HepG2 (cell line): Measurements from ENCODE around the gene ESPNL. TPM values are rescaled to one million over a fixed set of nuclear protein-coding genes. Genes with fewer than 3 reads are reported as not detected.

ENCODE experiments used
- ATAD3A ChIP-seq: sonication (generic); formaldehyde crosslinking; IDR thresholded peaks from 2 replicates; pipeline ENCODE4 v1.4.0; 2020; ENCODE audit warnings: missing genetic modification reagents
- ATF2 ChIP-seq: sonication (generic); formaldehyde crosslinking; IDR thresholded peaks from 2 replicates; pipeline ENCODE4 v1.4.0; 2020; ENCODE audit warnings: missing genetic modification reagents
- GPN1 ChIP-seq: sonication (generic); formaldehyde crosslinking; IDR thresholded peaks from 2 replicates; pipeline ENCODE4 v1.5.1; 2020; ENCODE audit warnings: missing genetic modification reagents, borderline replicate concordance
- JUNB ChIP-seq: sonication (generic); formaldehyde crosslinking; IDR thresholded peaks from 2 replicates; pipeline ENCODE4 v1.8.0; 2022; ENCODE audit warnings: missing genetic modification reagents, mild to moderate bottlenecking, borderline replicate concordance
- PITX1 ChIP-seq: sonication (generic); formaldehyde crosslinking; IDR thresholded peaks from 2 replicates; pipeline ENCODE4 v1.5.1; 2020; ENCODE audit warnings: mild to moderate bottlenecking, missing genetic modification reagents
- SMAD3 ChIP-seq: sonication (generic); formaldehyde crosslinking; IDR thresholded peaks from 2 replicates; pipeline ENCODE4 v1.4.0; 2020; ENCODE audit warnings: missing genetic modification reagents
- ZNF143 ChIP-seq: sonication (generic); formaldehyde crosslinking; IDR thresholded peaks from 2 replicates; pipeline ENCODE4 v1.4.0; 2020; ENCODE audit warnings: missing genetic modification reagents
- ZNF230 ChIP-seq: sonication (generic); formaldehyde crosslinking; IDR thresholded peaks from 2 replicates; pipeline ENCODE4 v1.4.0; 2020; ENCODE audit warnings: mild to moderate bottlenecking, missing genetic modification reagents
- ZNF761 ChIP-seq: sonication (generic); formaldehyde crosslinking; conservative IDR thresholded peaks from 2 replicates; pipeline ENCODE4 v1.4.0; 2020; ENCODE audit warnings: mild to moderate bottlenecking, missing genetic modification reagents
- ZNF777 ChIP-seq: sonication (generic); formaldehyde crosslinking; IDR thresholded peaks from 2 replicates; pipeline ENCODE4 v1.4.0; 2020; ENCODE audit warnings: missing genetic modification reagents
- ZSCAN29 ChIP-seq: sonication (generic); formaldehyde crosslinking; conservative IDR thresholded peaks from 2 replicates; pipeline ENCODE4 v1.4.0; 2020; ENCODE audit warnings: mild to moderate bottlenecking, missing genetic modification reagents
- polyA plus RNA-seq, 8 experiments: library from polyadenylated mRNA; depleted of rRNA in 3 of 8; stranded (reverse) in 7 of 8; unstranded in 1 of 8; fragments of >200 nt; fragmentation: Illumina TruSeq in 4 of 8; extraction: Trizol in 4 of 8; gene quantifications; 2 replicates each; pipeline versions ENCODE4 v1.2.1 to v1.2.3, GENCODE V29; 2011 to 2016; ENCODE audit warnings: low read depth in 4 of 8, missing spikeins in 1 of 8, mixed read lengths in 1 of 8; ENCODE audit not compliant: insufficient read depth in 1 of 8
- total RNA-seq, 5 experiments: library from RNA; depleted of rRNA; stranded (reverse); fragments of >200 nt; fragmentation: Illumina TruSeq; extraction: Trizol; gene quantifications; 2 replicates each; pipeline ENCODE4 v1.2.3, GENCODE V29; 2016; ENCODE audit warnings: low read depth in 1 of 5
- TF ChIP-seq, protein P1 (sequence below): sonication (generic); formaldehyde crosslinking; conservative IDR thresholded peaks from 2 replicates; pipeline ENCODE4 v1.5.0; 2020; ENCODE audit warnings: missing genetic modification reagents
- TF ChIP-seq, protein P2 (sequence below), 2 experiments: sonication (generic) in 1 of 2; formaldehyde crosslinking in 1 of 2; IDR thresholded peaks; 2 replicates each; pipeline versions ENCODE4 v1.6.1 to v1.9.0; 2014 to 2022; ENCODE audit warnings: antibody characterized with exemption in 1 of 2, borderline replicate concordance in 1 of 2, inconsistent platforms in 1 of 2, low read depth in 1 of 2, missing genetic modification reagents in 1 of 2
- TF ChIP-seq, protein P3 (sequence below): sonication (generic); formaldehyde crosslinking; IDR thresholded peaks from 2 replicates; pipeline ENCODE4 v1.4.0; 2020; ENCODE audit warnings: missing genetic modification reagents, borderline replicate concordance

The ESPNL gene
- total and polyA plus RNA-seq, 2 of the 13 experiments (the other 11 are each of a cell fraction or from before 2014, with no cell fraction given) = 0.45 to 0.80 TPM

- TF ChIP-seq ZSCAN29 (CRISPR knock-in tag) = 0 out of 2 replicates have a peak, but pooled peaks have one; percentile 19
- TF ChIP-seq PITX1 (CRISPR knock-in tag) = peak; percentile 38; the same call in 1 of the 2 replicates
- 0 out of 2 replicates have a peak, but pooled peaks have one; percentile 41 for TF ChIP-seq ZNF230 (CRISPR knock-in tag)
- TF ChIP-seq, protein P1, sequence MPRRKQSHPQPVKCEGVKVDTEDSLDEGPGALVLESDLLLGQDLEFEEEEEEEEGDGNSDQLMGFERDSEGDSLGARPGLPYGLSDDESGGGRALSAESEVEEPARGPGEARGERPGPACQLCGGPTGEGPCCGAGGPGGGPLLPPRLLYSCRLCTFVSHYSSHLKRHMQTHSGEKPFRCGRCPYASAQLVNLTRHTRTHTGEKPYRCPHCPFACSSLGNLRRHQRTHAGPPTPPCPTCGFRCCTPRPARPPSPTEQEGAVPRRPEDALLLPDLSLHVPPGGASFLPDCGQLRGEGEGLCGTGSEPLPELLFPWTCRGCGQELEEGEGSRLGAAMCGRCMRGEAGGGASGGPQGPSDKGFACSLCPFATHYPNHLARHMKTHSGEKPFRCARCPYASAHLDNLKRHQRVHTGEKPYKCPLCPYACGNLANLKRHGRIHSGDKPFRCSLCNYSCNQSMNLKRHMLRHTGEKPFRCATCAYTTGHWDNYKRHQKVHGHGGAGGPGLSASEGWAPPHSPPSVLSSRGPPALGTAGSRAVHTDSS (CRISPR knock-in tag) = no peak
- 0 out of 2 replicates have a peak, but pooled peaks have one; percentile 30 for TF ChIP-seq ZNF143 (CRISPR knock-in tag)
- TF ChIP-seq, protein P2, sequence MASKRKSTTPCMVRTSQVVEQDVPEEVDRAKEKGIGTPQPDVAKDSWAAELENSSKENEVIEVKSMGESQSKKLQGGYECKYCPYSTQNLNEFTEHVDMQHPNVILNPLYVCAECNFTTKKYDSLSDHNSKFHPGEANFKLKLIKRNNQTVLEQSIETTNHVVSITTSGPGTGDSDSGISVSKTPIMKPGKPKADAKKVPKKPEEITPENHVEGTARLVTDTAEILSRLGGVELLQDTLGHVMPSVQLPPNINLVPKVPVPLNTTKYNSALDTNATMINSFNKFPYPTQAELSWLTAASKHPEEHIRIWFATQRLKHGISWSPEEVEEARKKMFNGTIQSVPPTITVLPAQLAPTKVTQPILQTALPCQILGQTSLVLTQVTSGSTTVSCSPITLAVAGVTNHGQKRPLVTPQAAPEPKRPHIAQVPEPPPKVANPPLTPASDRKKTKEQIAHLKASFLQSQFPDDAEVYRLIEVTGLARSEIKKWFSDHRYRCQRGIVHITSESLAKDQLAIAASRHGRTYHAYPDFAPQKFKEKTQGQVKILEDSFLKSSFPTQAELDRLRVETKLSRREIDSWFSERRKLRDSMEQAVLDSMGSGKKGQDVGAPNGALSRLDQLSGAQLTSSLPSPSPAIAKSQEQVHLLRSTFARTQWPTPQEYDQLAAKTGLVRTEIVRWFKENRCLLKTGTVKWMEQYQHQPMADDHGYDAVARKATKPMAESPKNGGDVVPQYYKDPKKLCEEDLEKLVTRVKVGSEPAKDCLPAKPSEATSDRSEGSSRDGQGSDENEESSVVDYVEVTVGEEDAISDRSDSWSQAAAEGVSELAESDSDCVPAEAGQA (IDR thresholded peaks at IDR 0.05; ENCODE audit: low read depth) = no peak
- TF ChIP-seq, protein P2 (CRISPR knock-in tag; IDR thresholded peaks at IDR 0.05; ENCODE audit: borderline replicate concordance) = no peak
- TF ChIP-seq ATF2 = no peak
- no peak for TF ChIP-seq ATAD3A (CRISPR knock-in tag)
- no peak for TF ChIP-seq JUNB (CRISPR knock-in tag)
- peak; percentile 62; the same call in 1 of the 2 replicates for TF ChIP-seq ZNF777
- TF ChIP-seq, protein P3, sequence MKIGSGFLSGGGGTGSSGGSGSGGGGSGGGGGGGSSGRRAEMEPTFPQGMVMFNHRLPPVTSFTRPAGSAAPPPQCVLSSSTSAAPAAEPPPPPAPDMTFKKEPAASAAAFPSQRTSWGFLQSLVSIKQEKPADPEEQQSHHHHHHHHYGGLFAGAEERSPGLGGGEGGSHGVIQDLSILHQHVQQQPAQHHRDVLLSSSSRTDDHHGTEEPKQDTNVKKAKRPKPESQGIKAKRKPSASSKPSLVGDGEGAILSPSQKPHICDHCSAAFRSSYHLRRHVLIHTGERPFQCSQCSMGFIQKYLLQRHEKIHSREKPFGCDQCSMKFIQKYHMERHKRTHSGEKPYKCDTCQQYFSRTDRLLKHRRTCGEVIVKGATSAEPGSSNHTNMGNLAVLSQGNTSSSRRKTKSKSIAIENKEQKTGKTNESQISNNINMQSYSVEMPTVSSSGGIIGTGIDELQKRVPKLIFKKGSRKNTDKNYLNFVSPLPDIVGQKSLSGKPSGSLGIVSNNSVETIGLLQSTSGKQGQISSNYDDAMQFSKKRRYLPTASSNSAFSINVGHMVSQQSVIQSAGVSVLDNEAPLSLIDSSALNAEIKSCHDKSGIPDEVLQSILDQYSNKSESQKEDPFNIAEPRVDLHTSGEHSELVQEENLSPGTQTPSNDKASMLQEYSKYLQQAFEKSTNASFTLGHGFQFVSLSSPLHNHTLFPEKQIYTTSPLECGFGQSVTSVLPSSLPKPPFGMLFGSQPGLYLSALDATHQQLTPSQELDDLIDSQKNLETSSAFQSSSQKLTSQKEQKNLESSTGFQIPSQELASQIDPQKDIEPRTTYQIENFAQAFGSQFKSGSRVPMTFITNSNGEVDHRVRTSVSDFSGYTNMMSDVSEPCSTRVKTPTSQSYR (CRISPR knock-in tag) = no peak
- TF ChIP-seq GPN1 (CRISPR knock-in tag) = no peak
- TF ChIP-seq ZNF761 (CRISPR knock-in tag) = no peak
- no peak for TF ChIP-seq SMAD3 (CRISPR knock-in tag)
Observed at GRCh38 chr2:238160206-238161129, 60.3 kb downstream of the ESPNL start (continued).
